GM23248 (cell line): ENCODE measurements around the gene CARD10.

Experiments used
- EZH2 ChIP-seq: fragments of 200-600 bp; sonication (generic); IDR thresholded peaks from 2 replicates; pipeline ENCODE4 v1.6.1; 2018; ENCODE audit warnings: antibody characterized with exemption, mild to moderate bottlenecking; ENCODE audit not compliant: insufficient read depth, poor library complexity, severe bottlenecking
- EZH2phosphoT487 ChIP-seq: fragments of 200-600 bp; sonication (generic); IDR thresholded peaks from 2 replicates; pipeline ENCODE4 v1.6.1; 2018; ENCODE audit warnings: antibody characterized with exemption, moderate library complexity, mild to moderate bottlenecking, low read depth; ENCODE audit not compliant: insufficient read depth

GRCh38 chr22:37500745-37501609, 18.2 kb downstream of the CARD10 start:
- no peak for TF ChIP-seq EZH2
- TF ChIP-seq EZH2phosphoT487: no peak
